Stomach (tissue), 4 donors: Measurements from ENCODE around the gene KTN1.

Experiments used
- CTCF ChIP-seq, 7 experiments: fragments of 450-650 bp in 4 of 7; fragments of 200-600 bp in 3 of 7; sonication (generic) in 3 of 7; IDR thresholded peaks; one replicate each; pipeline ENCODE4 v1.5.1; 2016 to 2019; ENCODE audit warnings: antibody characterized with exemption in 7 of 7, control low read depth in 2 of 7, mild to moderate bottlenecking in 1 of 7
- POLR2AphosphoS5 ChIP-seq, 3 donors: sonication (generic); formaldehyde crosslinking; IDR thresholded peaks; one replicate each; pipeline ENCODE4 v1.6.1; 2016; ENCODE audit warnings: antibody characterized with exemption in 3 of 3

GRCh38 chr14:55720796-55721195, 140.8 kb downstream of the KTN1 start:
- TF ChIP-seq CTCF (IDR thresholded peaks at IDR 0.05) (no peak), POLR2AphosphoS5 (IDR thresholded peaks at IDR 0.05) (no peak)
